HepG2 (cell line): Measurements from ENCODE around the gene PPP2R5E. TPM values are rescaled to one million over a fixed set of nuclear protein-coding genes. Genes with fewer than 3 reads are reported as not detected.

Experiments
- ATAC-seq: fragments of 200-7000 bp; cut with Tn5 transposase; 3 replicates; pipeline ENCODE4 v1.9.1; 2020; ENCODE audit warnings: mild to moderate bottlenecking, moderate library complexity
- BruUV-seq: library from RNA; stranded (reverse); fragments of 400-500 nt; replicated peaks from 2 replicates; lab custom pipeline; 2021; lab: Mats Ljungman, UMichigan
- CTCF ChIA-PET: fragments of 300-600 bp; formaldehyde crosslinking; extraction: SDS; loops from one replicate; lab custom pipeline; 2021; ENCODE audit warnings: low total read pairs, inconsistent platforms, low intra/inter-chr PET ratio; lab: Yijun Ruan, JAX
- POLR2A ChIA-PET: fragments of 350-600 bp; sonication (Branson Sonifier 250); formaldehyde crosslinking; loops from one replicate; lab custom pipeline; 2020; ENCODE audit warnings: antibody characterized with exemption, inconsistent platforms; lab: Yijun Ruan, JAX
- DNase-seq: peaks from one replicate; pipeline ENCODE4 v3.0.0-alpha.2; 2015; ENCODE audit warnings: low spot score
- FAIRE-seq: peaks from 3 replicates; lab custom pipeline; 2011; peaks lifted over from hg19 to GRCh38; lab: Jason Lieb, UNC
- H2AFZ ChIP-seq: one replicate; pipeline ENCODE4 v1.6.1; 2011; ENCODE audit warnings: low read length, inconsistent platforms
- H3K27ac ChIP-seq: fragments of 300-600 bp; 3 replicates; pipeline ENCODE4 v1.8.0; 2011; ENCODE audit warnings: mixed run types, mild to moderate bottlenecking, mixed read lengths, low read length, inconsistent platforms; ENCODE audit not compliant: insufficient read depth; ENCODE audit errors: extremely low read length
- H3K27me3 ChIP-seq, 2 experiments: fragments of 200-600 bp in 1 of 2; 2 replicates in 1 of 2; 3 replicates in 1 of 2; pipeline versions ENCODE4 v1.6.0 to v1.8.0; 2011; ENCODE audit warnings: low read length in 2 of 2, mild to moderate bottlenecking in 2 of 2, moderate library complexity in 2 of 2, inconsistent platforms in 1 of 2; ENCODE audit not compliant: insufficient read depth in 2 of 2, control insufficient read depth in 1 of 2
- H3K36me3 ChIP-seq, 2 experiments: fragments of 200-600 bp in 1 of 2; replicated peaks in 1 of 2; 2 replicates in 1 of 2; 3 replicates in 1 of 2; pipeline versions ENCODE4 v1.5.1 to v1.8.0; 2011; ENCODE audit warnings: low read length in 2 of 2, inconsistent platforms in 1 of 2; ENCODE audit not compliant: insufficient read depth in 2 of 2, control insufficient read depth in 1 of 2
- H3K4me1 ChIP-seq: 2 replicates; pipeline ENCODE4 v1.5.1; 2012; ENCODE audit warnings: low read length, inconsistent platforms; ENCODE audit not compliant: insufficient read depth
- H3K4me2 ChIP-seq: 2 replicates; pipeline ENCODE4 v1.6.0; 2011; ENCODE audit warnings: low read depth, low read length, inconsistent platforms
- H3K4me3 ChIP-seq, 3 experiments: fragments of 200-600 bp in 1 of 3; sonication (generic), shearing (Covaris generic) in 1 of 3; replicated peaks in 1 of 3; 2 replicates each; pipeline ENCODE4 v1.5.1; 2011 to 2016; ENCODE audit warnings: low read length in 3 of 3, inconsistent platforms in 2 of 3, low read depth in 2 of 3, mild to moderate bottlenecking in 2 of 3, control low read depth in 1 of 3, mixed read lengths in 1 of 3; ENCODE audit not compliant: insufficient read depth in 1 of 3
- H3K79me2 ChIP-seq: one replicate; pipeline ENCODE4 v1.6.1; 2011; ENCODE audit warnings: low read length, inconsistent platforms; ENCODE audit not compliant: insufficient read depth
- H3K9ac ChIP-seq: 2 replicates; pipeline ENCODE4 v1.6.0; 2011; ENCODE audit warnings: mild to moderate bottlenecking, low read depth, low read length, inconsistent platforms; ENCODE audit not compliant: insufficient read depth
- H3K9me3 ChIP-seq: 2 replicates; pipeline ENCODE4 v1.5.1; 2012; ENCODE audit warnings: mild to moderate bottlenecking, low read length
- H4K20me1 ChIP-seq: 2 replicates; pipeline ENCODE4 v1.6.0; 2011; ENCODE audit warnings: inconsistent platforms, mild to moderate bottlenecking, low read length, moderate library complexity; ENCODE audit not compliant: insufficient read depth
- ELF3 ChIP-seq: IDR thresholded peaks from 2 replicates; pipeline ENCODE4 v1.6.1; 2016; ENCODE audit warnings: missing genetic modification reagents, missing compliant biosample characterization
- HCFC1 ChIP-seq: fragments of 150-350 bp; IDR thresholded peaks from 2 replicates; pipeline ENCODE4 v1.6.1; 2014; ENCODE audit warnings: low read depth, low read length
- HDAC2 ChIP-seq: sonication (generic); formaldehyde crosslinking; IDR thresholded peaks from 2 replicates; pipeline ENCODE4 v1.4.0; 2020; ENCODE audit warnings: missing genetic modification reagents
- HMGA1 ChIP-seq: sonication (generic); formaldehyde crosslinking; conservative IDR thresholded peaks from 2 replicates; pipeline ENCODE4 v1.4.0; 2020; ENCODE audit warnings: missing genetic modification reagents
- LCORL ChIP-seq, 2 experiments: fragments of 450-650 bp in 1 of 2; sonication (generic) in 1 of 2; formaldehyde crosslinking in 1 of 2; IDR thresholded peaks; 2 replicates each; pipeline versions ENCODE4 v1.5.0 to v1.6.1; 2017 to 2020; ENCODE audit warnings: antibody characterized with exemption in 1 of 2, missing genetic modification reagents in 1 of 2
- PAF1 ChIP-seq: IDR thresholded peaks from 2 replicates; pipeline ENCODE4 v1.6.1; 2016; ENCODE audit warnings: missing genetic modification reagents, missing compliant biosample characterization
- SIN3A ChIP-seq: IDR thresholded peaks from 2 replicates; pipeline ENCODE4 v1.6.1; 2011; ENCODE audit warnings: low read depth, mild to moderate bottlenecking, control low read depth, low read length, borderline replicate concordance
- SUZ12 ChIP-seq: fragments of 150-350 bp; IDR thresholded peaks from 2 replicates; pipeline ENCODE4 v1.6.1; 2014; ENCODE audit warnings: low read depth, low read length
- ZNF256 ChIP-seq: sonication (generic); formaldehyde crosslinking; conservative IDR thresholded peaks from 2 replicates; pipeline ENCODE4 v1.4.0; 2020; ENCODE audit warnings: missing genetic modification reagents
- ZNF263 ChIP-seq: sonication (generic); formaldehyde crosslinking; IDR thresholded peaks from 2 replicates; pipeline ENCODE4 v1.4.0; 2020; ENCODE audit warnings: missing genetic modification reagents
- ZNF782 ChIP-seq: sonication (generic); formaldehyde crosslinking; IDR thresholded peaks from 2 replicates; pipeline ENCODE4 v1.4.0; 2020; ENCODE audit warnings: missing genetic modification reagents, mild to moderate bottlenecking, borderline replicate concordance
- ZNF883 ChIP-seq: sonication (generic); formaldehyde crosslinking; IDR thresholded peaks from 2 replicates; pipeline ENCODE4 v1.5.1; 2020; ENCODE audit warnings: mild to moderate bottlenecking, missing genetic modification reagents; ENCODE audit errors: not compliant biosample characterization
- WGBS: methylation state at CpG from one replicate; pipeline ENCODE4 v1.1.6; 2017; ENCODE audit warnings: low lambda C conversion rate; 5-methylcytosine and 5-hydroxymethylcytosine counted together
- in situ Hi-C: cut with HindIII; loops from 2 replicates; pipeline ENCODE4 v1.10.0; 2017; ENCODE audit warnings: low pct_unique_long_range_greater_than_20kb; ENCODE audit not compliant: extremely low pct_ligation_motif_present
- intact Hi-C: fragments of 100-400 bp; cut with micrococcal nuclease; formaldehyde crosslinking; loops from one replicate; pipeline ENCODE4 v1.10.0; 2022; ENCODE audit not compliant: unreplicated experiment
- polyA plus RNA-seq, 8 experiments: library from polyadenylated mRNA; depleted of rRNA in 3 of 8; stranded (reverse) in 7 of 8; unstranded in 1 of 8; fragments of >200 nt; fragmentation: Illumina TruSeq in 4 of 8; extraction: Trizol in 4 of 8; gene quantifications; 2 replicates each; pipeline versions ENCODE4 v1.2.1 to v1.2.3, GENCODE V29; 2011 to 2016; ENCODE audit warnings: low read depth in 4 of 8, missing spikeins in 1 of 8, mixed read lengths in 1 of 8; ENCODE audit not compliant: insufficient read depth in 1 of 8
- total RNA-seq, 5 experiments: library from RNA; depleted of rRNA; stranded (reverse); fragments of >200 nt; fragmentation: Illumina TruSeq; extraction: Trizol; gene quantifications; 2 replicates each; pipeline ENCODE4 v1.2.3, GENCODE V29; 2016; ENCODE audit warnings: low read depth in 1 of 5
- TF ChIP-seq, protein P1 (sequence below): sonication (generic); formaldehyde crosslinking; IDR thresholded peaks from 2 replicates; pipeline ENCODE4 v1.4.0; 2020; ENCODE audit warnings: missing genetic modification reagents, borderline replicate concordance
- TF ChIP-seq, protein P2 (sequence below): sonication (generic); formaldehyde crosslinking; IDR thresholded peaks from 2 replicates; pipeline ENCODE4 v1.8.0; 2022; ENCODE audit warnings: missing genetic modification reagents, mild to moderate bottlenecking, moderate library complexity, borderline replicate concordance
- TF ChIP-seq, protein P3 (sequence below): sonication (generic); formaldehyde crosslinking; conservative IDR thresholded peaks from 2 replicates; pipeline ENCODE4 v1.4.0; 2020; ENCODE audit warnings: missing genetic modification reagents

Gene PPP2R5E
- total and polyA plus RNA-seq, 2 of the 13 experiments (the other 11 are each of a cell fraction or from before 2014, with no cell fraction given) = 8.9 to 11.0 TPM

DNA sequence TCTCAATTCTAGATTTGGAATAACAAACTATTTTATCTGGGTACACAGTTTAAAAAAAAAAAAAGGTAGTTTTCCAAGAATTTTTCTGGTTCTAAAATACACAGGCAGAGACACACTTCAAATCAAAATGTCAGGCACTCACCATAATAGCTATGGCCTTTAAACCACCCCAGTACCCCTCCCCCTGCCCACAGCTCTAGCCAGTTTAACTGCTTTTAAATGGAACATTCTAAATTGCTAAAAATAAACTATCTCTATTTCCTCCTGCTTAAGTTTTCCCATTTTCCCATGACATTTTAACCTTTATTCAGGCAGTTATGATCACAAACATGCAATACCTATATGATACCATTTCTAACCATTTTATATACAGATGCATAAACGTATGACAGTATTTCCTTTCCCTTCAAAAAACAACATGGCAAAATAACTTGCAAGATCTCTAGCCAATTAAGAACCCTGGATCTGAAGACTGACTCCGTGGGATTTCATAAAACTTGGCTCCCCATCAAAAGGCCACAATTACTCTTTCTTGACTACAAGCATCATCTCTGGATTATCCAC is 46.3 kb downstream of the PPP2R5E start:
- H4K20me1 ChIP-seq = no peaks in the 10 kb centered on the region
- H2AFZ ChIP-seq = no peak overlapping the region
- ChIA-PET POLR2A (no interaction called here), CTCF (no interaction called here)
- intact Hi-C loops (no loop called here), in situ Hi-C loops (no loop called here)
- peaks cover 0 to 4% of the 10 kb centered on the region in 2 experiments; a peak in 2 of 5 replicates for H3K36me3 ChIP-seq
- no peaks in the 10 kb centered on the region for H3K9me3 ChIP-seq
- no peaks in the 10 kb centered on the region for H3K4me1 ChIP-seq
- no peak overlapping the region for H3K4me2 ChIP-seq
- no peak overlapping the region for H3K27ac ChIP-seq
- H3K27me3 ChIP-seq = no peaks in the 10 kb centered on the region
- no TSS peak for BruUV-seq
- H3K79me2 ChIP-seq = peaks cover 29% of the 10 kb centered on the region
- H3K4me3 ChIP-seq = no peak overlapping the region
- 95% methylated on average over 2 of the region's 2 CpGs for WGBS
- ATAC-seq (no peak), DNase-seq (no peak), FAIRE-seq (no peak)
- no peak overlapping the region for H3K9ac ChIP-seq
- no peak for TF ChIP-seq SUZ12
- no peak for TF ChIP-seq PAF1 (CRISPR knock-in tag)
- no peak for TF ChIP-seq ELF3 (CRISPR knock-in tag)
- no peak for TF ChIP-seq ZNF256
- no peak for TF ChIP-seq SIN3A
- no peak for TF ChIP-seq HDAC2
- TF ChIP-seq, protein P1, sequence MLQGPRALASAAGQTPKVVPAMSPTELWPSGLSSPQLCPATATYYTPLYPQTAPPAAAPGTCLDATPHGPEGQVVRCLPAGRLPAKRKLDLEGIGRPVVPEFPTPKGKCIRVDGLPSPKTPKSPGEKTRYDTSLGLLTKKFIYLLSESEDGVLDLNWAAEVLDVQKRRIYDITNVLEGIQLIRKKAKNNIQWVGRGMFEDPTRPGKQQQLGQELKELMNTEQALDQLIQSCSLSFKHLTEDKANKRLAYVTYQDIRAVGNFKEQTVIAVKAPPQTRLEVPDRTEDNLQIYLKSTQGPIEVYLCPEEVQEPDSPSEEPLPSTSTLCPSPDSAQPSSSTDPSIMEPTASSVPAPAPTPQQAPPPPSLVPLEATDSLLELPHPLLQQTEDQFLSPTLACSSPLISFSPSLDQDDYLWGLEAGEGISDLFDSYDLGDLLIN (CRISPR knock-in tag) = no peak
- TF ChIP-seq, protein P2, sequence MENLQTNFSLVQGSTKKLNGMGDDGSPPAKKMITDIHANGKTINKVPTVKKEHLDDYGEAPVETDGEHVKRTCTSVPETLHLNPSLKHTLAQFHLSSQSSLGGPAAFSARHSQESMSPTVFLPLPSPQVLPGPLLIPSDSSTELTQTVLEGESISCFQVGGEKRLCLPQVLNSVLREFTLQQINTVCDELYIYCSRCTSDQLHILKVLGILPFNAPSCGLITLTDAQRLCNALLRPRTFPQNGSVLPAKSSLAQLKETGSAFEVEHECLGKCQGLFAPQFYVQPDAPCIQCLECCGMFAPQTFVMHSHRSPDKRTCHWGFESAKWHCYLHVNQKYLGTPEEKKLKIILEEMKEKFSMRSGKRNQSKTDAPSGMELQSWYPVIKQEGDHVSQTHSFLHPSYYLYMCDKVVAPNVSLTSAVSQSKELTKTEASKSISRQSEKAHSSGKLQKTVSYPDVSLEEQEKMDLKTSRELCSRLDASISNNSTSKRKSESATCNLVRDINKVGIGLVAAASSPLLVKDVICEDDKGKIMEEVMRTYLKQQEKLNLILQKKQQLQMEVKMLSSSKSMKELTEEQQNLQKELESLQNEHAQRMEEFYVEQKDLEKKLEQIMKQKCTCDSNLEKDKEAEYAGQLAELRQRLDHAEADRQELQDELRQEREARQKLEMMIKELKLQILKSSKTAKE = no peak
- no peak for TF ChIP-seq ZNF883 (CRISPR knock-in tag)
- TF ChIP-seq, protein P3, sequence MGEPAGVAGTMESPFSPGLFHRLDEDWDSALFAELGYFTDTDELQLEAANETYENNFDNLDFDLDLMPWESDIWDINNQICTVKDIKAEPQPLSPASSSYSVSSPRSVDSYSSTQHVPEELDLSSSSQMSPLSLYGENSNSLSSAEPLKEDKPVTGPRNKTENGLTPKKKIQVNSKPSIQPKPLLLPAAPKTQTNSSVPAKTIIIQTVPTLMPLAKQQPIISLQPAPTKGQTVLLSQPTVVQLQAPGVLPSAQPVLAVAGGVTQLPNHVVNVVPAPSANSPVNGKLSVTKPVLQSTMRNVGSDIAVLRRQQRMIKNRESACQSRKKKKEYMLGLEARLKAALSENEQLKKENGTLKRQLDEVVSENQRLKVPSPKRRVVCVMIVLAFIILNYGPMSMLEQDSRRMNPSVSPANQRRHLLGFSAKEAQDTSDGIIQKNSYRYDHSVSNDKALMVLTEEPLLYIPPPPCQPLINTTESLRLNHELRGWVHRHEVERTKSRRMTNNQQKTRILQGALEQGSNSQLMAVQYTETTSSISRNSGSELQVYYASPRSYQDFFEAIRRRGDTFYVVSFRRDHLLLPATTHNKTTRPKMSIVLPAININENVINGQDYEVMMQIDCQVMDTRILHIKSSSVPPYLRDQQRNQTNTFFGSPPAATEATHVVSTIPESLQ = no peak
- no peak for TF ChIP-seq ZNF263
- no peak for TF ChIP-seq HCFC1
- no peak for TF ChIP-seq LCORL (IDR thresholded peaks at IDR 0.05)
- no peak for TF ChIP-seq LCORL (CRISPR knock-in tag; IDR thresholded peaks at IDR 0.05)
- no peak for TF ChIP-seq ZNF782 (CRISPR knock-in tag)
- TF ChIP-seq HMGA1 (CRISPR knock-in tag) = no peak
